ENCODE data around the gene SSTR3. TPM values are rescaled to one million over a fixed set of nuclear protein-coding genes. Genes with fewer than 3 reads are reported as not detected.

The SSTR3 gene
- total RNA-seq, 1 experiment from 2014 or later: 0.08 TPM

GRCh38 chr22:37207981-37208380, 4.3 kb downstream of the SSTR3 start:
- intact Hi-C loops (cut with micrococcal nuclease; ENCODE audit: unreplicated experiment) (no loop called here), in situ Hi-C loops (cut with HindIII; ENCODE audit: low pct_unique_long_range_greater_than_20kb, low sequenced_read_pairs) (no loop called here)
- ChIA-PET POLR2A (no interaction called here), CTCF (no interaction called here)
- Histone ChIP-seq H3K36me3 (ENCODE audit: control insufficient read depth, insufficient read depth, low read length) (no peaks in the 10 kb centered on the region), H3K9me3 (ENCODE audit: control insufficient read depth, insufficient read depth, low read depth, low read length) (no peaks in the 10 kb centered on the region), H3K4me1 (ENCODE audit: control insufficient read depth, insufficient read depth, low read length) (no peaks in the 10 kb centered on the region), H3K27me3 (ENCODE audit: control insufficient read depth, insufficient read depth, low read length) (no peaks in the 10 kb centered on the region), H3K27ac (ENCODE audit: low read length) (no peak overlapping the region), H3K4me3 (ENCODE audit: low read depth in 2 of 2, low read length in 2 of 2) (no peak overlapping the region)
- DNase-seq (ENCODE audit: low read depth, low spot score): no peak
- no peak for ATAC-seq
- TF ChIP-seq TCF7L2 (IDR thresholded peaks at IDR 0.05; ENCODE audit: low read depth, low read length) (no peak), CTCF (IDR thresholded peaks at IDR 0.05) (no peak), REST (IDR thresholded peaks at IDR 0.05; ENCODE audit: insufficient read depth in 1 of 2, low read depth in 2 of 2, low read length in 1 of 2) (no peak), SIN3A (IDR thresholded peaks at IDR 0.05; ENCODE audit: borderline replicate concordance, insufficient read depth, low read depth, low read length) (no peak), POLR2AphosphoS5 (IDR thresholded peaks at IDR 0.05; ENCODE audit: low read depth, low read length) (no peak)
- BruUV-seq (replicated peaks): no TSS peak

GRCh38 chr22:37206841-37207821, 5.1 kb downstream of the SSTR3 start:
- Histone ChIP-seq H3K36me3 (ENCODE audit: control insufficient read depth, insufficient read depth, low read length) (no peaks in the 10 kb centered on the region), H3K9me3 (ENCODE audit: control insufficient read depth, insufficient read depth, low read depth, low read length) (no peaks in the 10 kb centered on the region), H3K4me3 (ENCODE audit: low read depth in 2 of 2, low read length in 2 of 2) (no peak overlapping the region), H3K27me3 (ENCODE audit: control insufficient read depth, insufficient read depth, low read length) (no peaks in the 10 kb centered on the region), H3K4me1 (ENCODE audit: control insufficient read depth, insufficient read depth, low read length) (no peaks in the 10 kb centered on the region), H3K27ac (ENCODE audit: low read length) (no peak overlapping the region)
- POLR2A ChIA-PET: no interaction called here
- TF ChIP-seq SIN3A (IDR thresholded peaks at IDR 0.05; ENCODE audit: borderline replicate concordance, insufficient read depth, low read depth, low read length) (no peak), REST (IDR thresholded peaks at IDR 0.05; ENCODE audit: insufficient read depth in 1 of 2, low read depth in 2 of 2, low read length in 1 of 2) (no peak), POLR2AphosphoS5 (IDR thresholded peaks at IDR 0.05; ENCODE audit: low read depth, low read length) (no peak), CTCF (IDR thresholded peaks at IDR 0.05) (no peak), TCF7L2 (IDR thresholded peaks at IDR 0.05; ENCODE audit: low read depth, low read length) (no peak)
- BruUV-seq (replicated peaks): no TSS peak
- no peak for DNase-seq (ENCODE audit: low read depth, low spot score)
- in situ Hi-C loops (cut with HindIII; ENCODE audit: low pct_unique_long_range_greater_than_20kb, low sequenced_read_pairs) (no loop called here), intact Hi-C loops (cut with micrococcal nuclease; ENCODE audit: unreplicated experiment) (no loop called here)
- no peak for ATAC-seq
- CTCF ChIA-PET: no interaction called here

Measured in Panc1 (cell line).